ENCODE data around the gene SERPINA6.

- TF ChIP-seq CTCF (IDR thresholded peaks at IDR 0.05): no peak
- no peak for TF ChIP-seq POLR2A (IDR thresholded peaks at IDR 0.05)
Observed at GRCh38 chr14:94307410-94307992, 15.6 kb downstream of the SERPINA6 start.

All from thyroid gland (tissue), 4 donors.